HT-29 (cell line): Measurements from ENCODE around the gene TFF3. TPM values are rescaled to one million over a fixed set of nuclear protein-coding genes. Genes with fewer than 3 reads are reported as not detected.

ENCODE experiments used
- DNase-seq: peaks from one replicate; pipeline ENCODE4 v3.0.0-alpha.2; 2015; ENCODE audit warnings: low spot score
- total RNA-seq: library from RNA; depleted of rRNA; stranded (reverse); fragments of >200 nt; shearing (Covaris generic); gene quantifications from 2 replicates; pipeline ENCODE4 v1.2.3, GENCODE V29; 2014

Gene TFF3
- total RNA-seq, 1 experiment from 2014 or later: 71.8 TPM

- no peak for DNase-seq
Observed at GRCh38 chr21:42289926-42290325, 25.3 kb downstream of the TFF3 start.

GRCh38 chr21:42288962-42289361 lies 26.2 kb downstream of the TFF3 start:
- DNase-seq: no peak

- no peak for DNase-seq
Observed at GRCh38 chr21:42287193-42288083, 27.8 kb downstream of the TFF3 start.

- no peak for DNase-seq
Observed at GRCh38 chr21:42286416-42286815, 28.8 kb downstream of the TFF3 start.

- DNase-seq: no peak
Observed at GRCh38 chr21:42285569-42286245, 29.5 kb downstream of the TFF3 start.

GRCh38 chr21:42282715-42283114 lies 32.5 kb downstream of the TFF3 start:
- no peak for DNase-seq

GRCh38 chr21:42282021-42282420 lies 33.2 kb downstream of the TFF3 start:
- no peak for DNase-seq

- no peak for DNase-seq
Observed at GRCh38 chr21:42281181-42281680, 34.0 kb downstream of the TFF3 start.

- DNase-seq: no peak
Observed at GRCh38 chr21:42280356-42281180, 34.6 kb downstream of the TFF3 start.

GRCh38 chr21:42279888-42280287 lies 35.3 kb downstream of the TFF3 start:
- no peak for DNase-seq

- no peak for DNase-seq
Observed at GRCh38 chr21:42279341-42279871, 35.8 kb downstream of the TFF3 start.

- DNase-seq: no peak
Observed at GRCh38 chr21:42278451-42279149, 36.6 kb downstream of the TFF3 start.

- DNase-seq: no peak
Observed at GRCh38 chr21:42277593-42277992, 37.6 kb downstream of the TFF3 start.

GRCh38 chr21:42276526-42277154 lies 38.6 kb downstream of the TFF3 start:
- no peak for DNase-seq

GRCh38 chr21:42276076-42276475 lies 39.1 kb downstream of the TFF3 start:
- no peak for DNase-seq

- no peak for DNase-seq
Observed at GRCh38 chr21:42272984-42273600, 42.1 kb downstream of the TFF3 start.

- no peak for DNase-seq
Observed at GRCh38 chr21:42272109-42272962, 42.9 kb downstream of the TFF3 start.

GRCh38 chr21:42271065-42271464 lies 44.1 kb downstream of the TFF3 start:
- no peak for DNase-seq

GRCh38 chr21:42269386-42269785 lies 45.8 kb downstream of the TFF3 start:
- DNase-seq: no peak
